Vagina (tissue), 2 donors: ENCODE measurements around the gene RUFY2. TPM values are rescaled to one million over a fixed set of nuclear protein-coding genes. Genes with fewer than 3 reads are reported as not detected.

ENCODE experiments used
- DNase-seq, 2 donors: peaks; one replicate each; pipeline ENCODE4 v3.0.0-alpha.2; 2017; ENCODE audit errors: extremely low spot score in 2 of 2
- H3K27ac ChIP-seq: fragments of 200-600 bp; sonication (generic); one replicate; pipeline ENCODE4 v1.5.1; 2019
- H3K27me3 ChIP-seq: fragments of 200-600 bp; sonication (generic); one replicate; pipeline ENCODE4 v1.5.1; 2019
- H3K36me3 ChIP-seq, 2 donors: fragments of 200-600 bp; sonication (generic); one replicate each; pipeline ENCODE4 v1.5.1; 2017 to 2019
- H3K4me1 ChIP-seq: fragments of 200-600 bp; sonication (generic); one replicate; pipeline ENCODE4 v1.5.1; 2019
- H3K4me3 ChIP-seq, 2 donors: fragments of 200-600 bp; sonication (generic); 1 replicate in 1 of 2; 2 replicates in 1 of 2; pipeline ENCODE4 v1.5.1; 2016 to 2019
- H3K9me3 ChIP-seq: fragments of 200-600 bp; sonication (generic); one replicate; pipeline ENCODE4 v1.5.1; 2019
- POLR2A ChIP-seq, 2 donors: fragments of 450-650 bp; IDR thresholded peaks; one replicate each; pipeline ENCODE4 v1.6.1; 2017; ENCODE audit warnings: antibody characterized with exemption in 2 of 2, mild to moderate bottlenecking in 2 of 2, moderate library complexity in 2 of 2
- POLR2AphosphoS5 ChIP-seq, 2 donors: sonication (generic); formaldehyde crosslinking; IDR thresholded peaks; one replicate each; pipeline ENCODE4 v1.9.0; 2017; ENCODE audit warnings: antibody characterized with exemption in 2 of 2, mild to moderate bottlenecking in 2 of 2, low read depth in 1 of 2; ENCODE audit not compliant: insufficient read depth in 1 of 2
- intact Hi-C: fragments of 100-400 bp; cut with DNase I; formaldehyde crosslinking; loops from one replicate; pipeline ENCODE4 v1.15.1; 2023
- total RNA-seq: library from RNA; depleted of rRNA; stranded (reverse); fragments of >200 nt; gene quantifications from one replicate; pipeline ENCODE4 v1.2.3, GENCODE V29; 2016
- TF ChIP-seq, protein P1 (sequence below), 3 experiments: fragments of 450-650 bp in 2 of 3; fragments of 200-600 bp in 1 of 3; sonication (generic) in 1 of 3; IDR thresholded peaks; one replicate each; pipeline ENCODE4 v1.5.1; 2017 to 2019; ENCODE audit warnings: antibody characterized with exemption in 3 of 3, mild to moderate bottlenecking in 2 of 3, moderate library complexity in 2 of 3

The RUFY2 gene
- total RNA-seq, 1 donor from 2014 or later: 24.8 TPM

DNA sequence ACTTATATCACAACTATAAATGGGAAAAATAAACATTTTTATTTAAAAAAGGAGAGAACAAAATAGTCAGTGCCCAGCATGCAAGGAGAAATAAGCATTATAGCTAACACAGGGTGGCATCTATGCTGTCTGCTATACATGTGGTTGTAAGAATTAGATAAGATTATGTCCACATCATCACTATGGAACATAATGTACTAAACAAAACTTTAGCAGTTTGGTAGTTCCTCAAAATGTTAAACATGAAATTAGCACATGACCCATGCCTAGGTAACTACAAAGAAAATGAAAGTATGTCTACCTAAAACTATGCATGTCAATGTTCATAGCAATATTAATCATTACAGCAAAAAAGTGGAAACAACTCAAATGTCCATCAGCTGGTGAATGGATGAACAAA lies 28.7 kb upstream of the RUFY2 start:
- intact Hi-C loops: no loop called here

DNA sequence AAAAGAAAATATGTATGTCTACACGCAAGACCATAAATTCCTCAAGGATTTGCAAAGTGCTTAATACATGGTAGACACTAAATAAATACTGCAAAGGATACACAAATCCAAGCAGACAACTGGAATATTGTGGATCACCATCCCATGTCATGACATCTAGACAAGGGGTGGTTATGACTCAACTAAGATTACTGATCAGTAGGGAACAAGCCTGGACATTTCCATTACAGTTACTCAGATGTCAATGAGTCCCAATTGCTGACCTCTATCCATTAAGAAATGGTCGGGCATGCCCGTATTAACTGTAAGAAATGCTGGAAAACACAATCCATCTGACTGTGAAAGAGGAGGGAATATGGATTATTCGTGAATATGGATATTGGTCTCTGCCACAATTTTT lies 27.6 kb upstream of the RUFY2 start:
- no peak for DNase-seq
- H3K27ac ChIP-seq: no peak overlapping the region
- no peaks in the 10 kb centered on the region for H3K27me3 ChIP-seq
- H3K4me3 ChIP-seq: no peak overlapping the region
- no peaks in the 10 kb centered on the region for H3K9me3 ChIP-seq
- intact Hi-C loops: no loop called here
- TF ChIP-seq POLR2A (IDR thresholded peaks at IDR 0.05) (no peak), POLR2AphosphoS5 (IDR thresholded peaks at IDR 0.05; ENCODE audit: insufficient read depth in 1 of 2, low read depth in 1 of 2) (no peak)
- TF ChIP-seq, protein P1, sequence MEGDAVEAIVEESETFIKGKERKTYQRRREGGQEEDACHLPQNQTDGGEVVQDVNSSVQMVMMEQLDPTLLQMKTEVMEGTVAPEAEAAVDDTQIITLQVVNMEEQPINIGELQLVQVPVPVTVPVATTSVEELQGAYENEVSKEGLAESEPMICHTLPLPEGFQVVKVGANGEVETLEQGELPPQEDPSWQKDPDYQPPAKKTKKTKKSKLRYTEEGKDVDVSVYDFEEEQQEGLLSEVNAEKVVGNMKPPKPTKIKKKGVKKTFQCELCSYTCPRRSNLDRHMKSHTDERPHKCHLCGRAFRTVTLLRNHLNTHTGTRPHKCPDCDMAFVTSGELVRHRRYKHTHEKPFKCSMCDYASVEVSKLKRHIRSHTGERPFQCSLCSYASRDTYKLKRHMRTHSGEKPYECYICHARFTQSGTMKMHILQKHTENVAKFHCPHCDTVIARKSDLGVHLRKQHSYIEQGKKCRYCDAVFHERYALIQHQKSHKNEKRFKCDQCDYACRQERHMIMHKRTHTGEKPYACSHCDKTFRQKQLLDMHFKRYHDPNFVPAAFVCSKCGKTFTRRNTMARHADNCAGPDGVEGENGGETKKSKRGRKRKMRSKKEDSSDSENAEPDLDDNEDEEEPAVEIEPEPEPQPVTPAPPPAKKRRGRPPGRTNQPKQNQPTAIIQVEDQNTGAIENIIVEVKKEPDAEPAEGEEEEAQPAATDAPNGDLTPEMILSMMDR (IDR thresholded peaks at IDR 0.05): no peak
- H3K36me3 ChIP-seq: no peaks in the 10 kb centered on the region
- no peaks in the 10 kb centered on the region for H3K4me1 ChIP-seq

More for the DNA sequence above, 28.7 kb upstream of the RUFY2 start:
- Histone ChIP-seq H3K27ac (no peak overlapping the region), H3K27me3 (no peaks in the 10 kb centered on the region), H3K4me3 (no peak overlapping the region), H3K36me3 (no peaks in the 10 kb centered on the region), H3K9me3 (no peaks in the 10 kb centered on the region), H3K4me1 (no peaks in the 10 kb centered on the region)
- no peak for DNase-seq
- TF ChIP-seq POLR2A (IDR thresholded peaks at IDR 0.05): no peak
- TF ChIP-seq, protein P1 (IDR thresholded peaks at IDR 0.05): no peak
- no peak for TF ChIP-seq POLR2AphosphoS5 (IDR thresholded peaks at IDR 0.05; ENCODE audit: insufficient read depth in 1 of 2, low read depth in 1 of 2)

DNA sequence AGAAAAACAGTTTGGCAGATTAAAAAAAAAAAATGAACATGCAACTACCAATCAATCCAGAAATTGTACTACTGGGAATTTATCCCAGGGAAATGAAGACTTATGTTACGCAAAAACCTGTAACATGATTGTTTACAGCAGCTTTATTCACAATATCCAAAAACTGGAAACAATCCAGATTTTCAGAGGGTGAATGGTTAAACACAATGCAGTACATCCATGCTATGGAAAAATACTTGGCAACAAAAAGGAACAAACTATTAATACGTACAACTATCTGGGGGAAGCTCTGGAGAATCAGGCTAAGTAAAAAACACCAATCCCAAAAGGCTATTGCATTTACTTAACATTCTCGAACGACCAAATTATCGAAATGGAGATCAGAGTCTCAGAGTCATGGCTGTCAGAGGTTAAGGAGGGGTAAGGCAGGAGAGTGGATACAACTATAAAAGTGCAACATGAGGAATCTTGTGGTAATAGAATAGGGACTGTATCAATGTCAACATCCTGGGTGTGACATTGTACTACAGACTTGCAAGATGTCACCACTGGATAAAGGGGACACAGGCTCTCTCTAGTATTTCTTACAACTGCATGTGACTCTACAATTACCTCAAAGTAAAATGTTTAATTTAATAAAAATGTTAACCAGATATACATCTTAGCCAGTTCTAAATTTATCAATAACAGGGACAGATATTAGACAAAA lies 21.5 kb upstream of the RUFY2 start:
- no peaks in the 10 kb centered on the region for H3K27me3 ChIP-seq
- H3K36me3 ChIP-seq: no peaks in the 10 kb centered on the region
- TF ChIP-seq POLR2A (IDR thresholded peaks at IDR 0.05) (no peak), POLR2AphosphoS5 (IDR thresholded peaks at IDR 0.05; ENCODE audit: insufficient read depth in 1 of 2, low read depth in 1 of 2) (no peak)
- TF ChIP-seq, protein P1 (IDR thresholded peaks at IDR 0.05): no peak
- H3K4me3 ChIP-seq: no peak overlapping the region
- intact Hi-C loops: no loop called here
- H3K9me3 ChIP-seq: no peaks in the 10 kb centered on the region
- H3K4me1 ChIP-seq: no peaks in the 10 kb centered on the region
- no peak for DNase-seq
- no peak overlapping the region for H3K27ac ChIP-seq

DNA sequence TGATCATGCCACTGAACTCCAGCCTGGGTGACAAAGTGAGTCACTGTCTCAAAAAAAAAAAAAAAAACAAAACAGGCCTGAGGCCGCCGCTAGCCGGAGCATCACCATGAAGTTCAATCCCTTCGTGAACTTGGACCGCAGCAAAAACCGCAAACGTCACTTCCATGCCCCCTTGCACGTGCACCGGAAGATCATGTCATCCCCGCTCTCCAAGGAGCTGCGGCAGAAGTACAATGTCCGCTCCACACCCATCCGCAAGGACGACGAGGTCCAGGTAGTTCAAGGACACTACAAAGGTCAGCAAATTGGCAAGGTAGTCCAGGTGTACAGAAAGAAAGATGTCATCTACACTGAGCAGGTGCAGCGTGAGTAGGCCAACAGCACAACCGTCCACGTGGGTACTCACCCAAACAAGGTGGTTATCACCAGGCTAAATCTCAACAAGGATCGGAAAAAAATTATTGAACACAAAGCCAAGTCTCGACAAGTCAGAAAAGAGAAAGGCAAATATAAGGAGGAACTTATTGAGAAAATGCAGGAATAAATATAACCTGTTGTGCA lies 17.5 kb upstream of the RUFY2 start:
- H3K4me1 ChIP-seq: no peaks in the 10 kb centered on the region
- intact Hi-C loops: no loop called here
- TF ChIP-seq POLR2AphosphoS5 (IDR thresholded peaks at IDR 0.05; ENCODE audit: insufficient read depth in 1 of 2, low read depth in 1 of 2): no peak
- TF ChIP-seq, protein P1 (IDR thresholded peaks at IDR 0.05): no peak
- TF ChIP-seq POLR2A (IDR thresholded peaks at IDR 0.05): no peak
- no peak overlapping the region for H3K4me3 ChIP-seq
- DNase-seq: no peak
- no peaks in the 10 kb centered on the region for H3K27me3 ChIP-seq
- H3K36me3 ChIP-seq: no peaks in the 10 kb centered on the region
- H3K27ac ChIP-seq: no peak overlapping the region
- no peaks in the 10 kb centered on the region for H3K9me3 ChIP-seq

DNA sequence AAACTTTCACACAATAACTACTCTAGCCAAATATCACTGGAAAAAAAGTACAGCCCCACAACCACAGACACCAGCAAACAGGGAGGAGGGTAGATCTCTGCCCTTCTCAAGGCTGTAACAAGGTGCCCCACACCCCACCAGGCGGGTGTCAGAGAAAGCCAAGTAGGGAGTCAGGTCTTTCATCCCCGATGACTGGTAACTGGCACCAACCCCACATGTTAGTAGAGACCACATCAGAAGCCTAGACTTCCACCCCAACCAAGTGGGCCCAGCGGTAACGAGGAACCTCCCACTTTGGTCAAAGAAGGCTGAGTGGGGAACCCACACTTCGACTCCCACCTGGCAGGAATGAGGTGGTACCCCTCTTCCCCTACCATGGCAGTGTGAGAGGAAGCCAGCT lies 16.4 kb upstream of the RUFY2 start:
- Histone ChIP-seq H3K27ac (no peak overlapping the region), H3K4me3 (no peak overlapping the region), H3K36me3 (no peaks in the 10 kb centered on the region), H3K27me3 (no peaks in the 10 kb centered on the region), H3K9me3 (no peaks in the 10 kb centered on the region), H3K4me1 (no peaks in the 10 kb centered on the region)
- intact Hi-C loops: no loop called here
- no peak for DNase-seq
- no peak for TF ChIP-seq POLR2A (IDR thresholded peaks at IDR 0.05)
